LNCAP (cell line): Measurements from ENCODE around the gene NID1.

Experiments
- CTCF ChIP-seq: fragments of 450-650 bp; IDR thresholded peaks from 2 replicates; pipeline ENCODE4 v1.5.1; 2017; ENCODE audit warnings: mild to moderate bottlenecking

Gene NID1

GRCh38 chr1:236085545-236086159, 20.8 kb upstream of the NID1 start:
- no peak for TF ChIP-seq CTCF

- no peak for TF ChIP-seq CTCF
Measured at GRCh38 chr1:236084386-236084730, 19.5 kb upstream of the NID1 start.

- TF ChIP-seq CTCF = no peak
Measured at GRCh38 chr1:236083650-236084385, 18.9 kb upstream of the NID1 start.

- no peak for TF ChIP-seq CTCF
Measured at GRCh38 chr1:236082526-236082925, 17.6 kb upstream of the NID1 start.

GRCh38 chr1:236081546-236082227, 16.8 kb upstream of the NID1 start:
- no peak for TF ChIP-seq CTCF

- no peak for TF ChIP-seq CTCF
Measured at GRCh38 chr1:236079703-236080102, 14.8 kb upstream of the NID1 start.

- no peak for TF ChIP-seq CTCF
Measured at GRCh38 chr1:236078993-236079392, 14.1 kb upstream of the NID1 start.
